ENCODE results near the gene TFRC. TPM values are rescaled to one million over a fixed set of nuclear protein-coding genes. Genes with fewer than 3 reads are reported as not detected.
"Not testable (repeated sequence)": the region's sequence is repeated elsewhere in the genome, so short reads cannot be mapped to it uniquely, and the experiment has no call there.

The TFRC gene
- total RNA-seq, 3 donors from 2014 or later = 57.6 to 116 (median 80.3) TPM

- H3K4me1 ChIP-seq = no peaks in the 10 kb centered on the region
- H3K9me3 ChIP-seq = no peaks in the 10 kb centered on the region
- no peak overlapping the region for H3K27ac ChIP-seq
- H3K27me3 ChIP-seq = no peaks in the 10 kb centered on the region
- intact Hi-C loops (cut with DNase I; ENCODE audit: low total_unique reads) = no loop called here
- no peak for TF ChIP-seq CTCF (IDR thresholded peaks at IDR 0.05)
- no peak for TF ChIP-seq POLR2AphosphoS5 (IDR thresholded peaks at IDR 0.05)
- no peak for TF ChIP-seq POLR2A (IDR thresholded peaks at IDR 0.05)
- no peaks in the 10 kb centered on the region for H3K36me3 ChIP-seq
- H3K4me3 ChIP-seq = no peak overlapping the region
- DNase-seq (ENCODE audit: low spot score in 2 of 2) = no peak
Measured at GRCh38 chr3:196003611-196004010, 78.3 kb downstream of the TFRC start.

- H3K4me1 ChIP-seq; intact Hi-C loops (cut with DNase I; ENCODE audit: low total_unique reads); H3K36me3 ChIP-seq: not testable (repeated sequence)
Measured at GRCh38 chr3:196002721-196003120, 79.2 kb downstream of the TFRC start.

GRCh38 chr3:196001240-196001639 is 80.7 kb downstream of the TFRC start:
- H3K4me1 ChIP-seq; H3K4me3 ChIP-seq; H3K9me3 ChIP-seq; DNase-seq (ENCODE audit: low spot score in 2 of 2); H3K36me3 ChIP-seq; H3K27me3 ChIP-seq; H3K27ac ChIP-seq; intact Hi-C loops (cut with DNase I; ENCODE audit: low total_unique reads): not testable (repeated sequence)

More at GRCh38 chr3:196002721-196003120, 79.2 kb downstream of the TFRC start:
- not testable (repeated sequence) for H3K27ac ChIP-seq; H3K9me3 ChIP-seq; DNase-seq (ENCODE audit: low spot score in 2 of 2); H3K4me3 ChIP-seq; H3K27me3 ChIP-seq

GRCh38 chr3:196000360-196000950 is 81.4 kb downstream of the TFRC start:
- H3K27ac ChIP-seq; intact Hi-C loops (cut with DNase I; ENCODE audit: low total_unique reads); DNase-seq (ENCODE audit: low spot score in 2 of 2); H3K36me3 ChIP-seq; H3K27me3 ChIP-seq; H3K4me3 ChIP-seq; H3K9me3 ChIP-seq; H3K4me1 ChIP-seq: not testable (repeated sequence)

GRCh38 chr3:195999896-196000295 is 82.0 kb downstream of the TFRC start:
- no peak for TF ChIP-seq POLR2A (IDR thresholded peaks at IDR 0.05)
- no peak for TF ChIP-seq CTCF (IDR thresholded peaks at IDR 0.05)
- no peak for TF ChIP-seq POLR2AphosphoS5 (IDR thresholded peaks at IDR 0.05)
- no peak overlapping the region for H3K4me3 ChIP-seq
- no peaks in the 10 kb centered on the region for H3K27me3 ChIP-seq
- H3K36me3 ChIP-seq = no peaks in the 10 kb centered on the region
- no peaks in the 10 kb centered on the region for H3K9me3 ChIP-seq
- H3K27ac ChIP-seq = no peak overlapping the region
- intact Hi-C loops (cut with DNase I; ENCODE audit: low total_unique reads) = no loop called here
- no peaks in the 10 kb centered on the region for H3K4me1 ChIP-seq
- DNase-seq (ENCODE audit: low spot score in 2 of 2) = no peak

Other genes with a start within 250 kb of the TFRC start
- gene TNK2, start 173.5 kb downstream of the TFRC start, total RNA-seq = 10 to 100 TPM; 13.1 to 28.7 (median 24.9) TPM
- not detected for gene ZDHHC19, start 129.3 kb upstream of the TFRC start, total RNA-seq
- gene SLC51A, start 134.4 kb upstream of the TFRC start, total RNA-seq = not detected
- 10 to 100 TPM; 55.9 to 92.0 (median 56.4) TPM for gene PCYT1A, start 205.6 kb upstream of the TFRC start, total RNA-seq
- 10 to 100 TPM in 2 of 3 donors, 1 to 10 TPM in 1; 8.5 to 14.9 (median 14.1) TPM for gene DYNLT2B, start 236.2 kb upstream of the TFRC start, total RNA-seq